Measurements from ENCODE around the gene CDH23.

The CDH23 gene

GRCh38 chr10:71440506-71441035, 43.9 kb downstream of the CDH23 start:
- DNase-seq (ENCODE audit: low spot score), result no peak

GRCh38 chr10:71442000-71442399, 45.3 kb downstream of the CDH23 start:
- no peak for DNase-seq (ENCODE audit: low spot score)

GRCh38 chr10:71442859-71443570, 46.3 kb downstream of the CDH23 start:
- no peak for DNase-seq (ENCODE audit: low spot score)

GRCh38 chr10:71443676-71444075, 47.0 kb downstream of the CDH23 start:
- DNase-seq (ENCODE audit: low spot score), result no peak

- DNase-seq (ENCODE audit: low spot score), result no peak
Measured at GRCh38 chr10:71444284-71445054, 47.7 kb downstream of the CDH23 start.

- no peak for DNase-seq (ENCODE audit: low spot score)
Measured at GRCh38 chr10:71447676-71448075, 51.0 kb downstream of the CDH23 start.

GRCh38 chr10:71448146-71448545, 51.4 kb downstream of the CDH23 start:
- no peak for DNase-seq (ENCODE audit: low spot score)

GRCh38 chr10:71449026-71449425, 52.3 kb downstream of the CDH23 start:
- no peak for DNase-seq (ENCODE audit: low spot score)

GRCh38 chr10:71451754-71452153, 55.0 kb downstream of the CDH23 start:
- DNase-seq (ENCODE audit: low spot score), result no peak

- no peak for DNase-seq (ENCODE audit: low spot score)
Measured at GRCh38 chr10:71453186-71453585, 56.5 kb downstream of the CDH23 start.

- DNase-seq (ENCODE audit: low spot score), result no peak
Measured at GRCh38 chr10:71454347-71454746, 57.6 kb downstream of the CDH23 start.

GRCh38 chr10:71455035-71455434, 58.3 kb downstream of the CDH23 start:
- no peak for DNase-seq (ENCODE audit: low spot score)

GRCh38 chr10:71456631-71457030, 59.9 kb downstream of the CDH23 start:
- DNase-seq (ENCODE audit: low spot score), result no peak

- no peak for DNase-seq (ENCODE audit: low spot score)
Measured at GRCh38 chr10:71457908-71458307, 61.2 kb downstream of the CDH23 start.

- no peak for DNase-seq (ENCODE audit: low spot score)
Measured at GRCh38 chr10:71458387-71458786, 61.7 kb downstream of the CDH23 start.

- DNase-seq (ENCODE audit: low spot score), result no peak
Measured at GRCh38 chr10:71459513-71459912, 62.8 kb downstream of the CDH23 start.

- no peak for DNase-seq (ENCODE audit: low spot score)
Measured at GRCh38 chr10:71460615-71461014, 63.9 kb downstream of the CDH23 start.

- no peak for DNase-seq (ENCODE audit: low spot score)
Measured at GRCh38 chr10:71461457-71461856, 64.7 kb downstream of the CDH23 start.

- no peak for DNase-seq (ENCODE audit: low spot score)
Measured at GRCh38 chr10:71462062-71462935, 65.6 kb downstream of the CDH23 start.

- no peak for DNase-seq (ENCODE audit: low spot score)
Measured at GRCh38 chr10:71463111-71463510, 66.4 kb downstream of the CDH23 start.

- DNase-seq (ENCODE audit: low spot score), result no peak
Measured at GRCh38 chr10:71465551-71466252, 69.0 kb downstream of the CDH23 start.

GRCh38 chr10:71466330-71466729, 69.6 kb downstream of the CDH23 start:
- DNase-seq (ENCODE audit: low spot score), result no peak

Measured in activated CD4-positive, alpha-beta T cell treated with anti-CD3 and anti-CD28 coated beads, Interleukin-2, Interleukin-4, amounts not matched to agents 100 ng/mL and 50 ng/mL, durations not matched to agents 16 hours and 8 hours (primary cell).